A204.1 (cell line): ENCODE data around the gene OR2S2.
"Not testable (repeated sequence)": the region's sequence is repeated elsewhere in the genome, so short reads cannot be mapped to it uniquely, and the experiment has no call there.

ENCODE experiments used
- FAIRE-seq: peaks from 2 replicates; lab custom pipeline; 2012; peaks lifted over from hg19 to GRCh38; lab: Jason Lieb, UNC

OR2S2 gene

DNA sequence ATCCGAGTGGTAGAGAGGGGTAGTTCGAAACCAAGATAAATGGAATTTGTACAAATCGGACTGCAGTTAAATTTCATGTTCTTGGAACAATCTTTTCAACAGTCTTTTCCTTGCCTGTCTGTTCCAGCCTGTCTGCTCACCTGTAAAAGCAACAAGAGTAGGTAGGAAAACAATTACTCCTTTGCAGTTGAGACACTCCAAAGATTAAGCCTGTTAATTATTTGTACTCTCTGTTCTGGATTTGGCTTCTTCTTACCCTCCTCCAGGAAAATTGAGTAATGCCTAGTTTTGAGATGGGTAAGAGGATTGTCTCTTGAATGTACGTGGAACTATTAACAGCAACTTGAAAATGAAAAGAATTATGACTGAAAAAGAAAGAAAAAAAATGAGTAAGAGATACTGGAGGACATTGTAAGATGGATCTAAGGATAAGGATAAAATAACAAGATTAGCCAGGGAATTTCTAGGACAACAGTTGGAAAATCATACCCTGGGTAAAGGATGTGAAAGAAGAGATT lies 24.3 kb downstream of the OR2S2 start:
- no peak for FAIRE-seq

DNA sequence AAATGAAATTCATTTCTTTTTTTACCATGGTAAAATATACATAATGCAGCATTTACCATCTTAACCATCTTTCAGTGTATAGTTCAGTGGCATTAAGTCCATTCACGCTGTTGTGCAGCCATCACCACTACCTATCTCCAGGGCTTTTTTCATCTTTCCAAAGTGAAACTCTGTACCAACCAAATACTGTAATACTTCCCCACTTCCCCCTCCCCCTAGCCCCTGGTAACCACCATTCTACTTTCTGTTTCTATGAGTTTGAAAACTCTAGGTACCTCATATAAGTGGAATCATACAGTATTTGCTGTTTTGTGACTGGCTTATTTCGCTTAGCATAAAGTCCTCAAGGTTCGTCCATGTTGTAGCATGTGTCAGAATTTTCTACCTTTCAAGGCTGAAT lies 25.2 kb downstream of the OR2S2 start:
- FAIRE-seq = no peak

DNA sequence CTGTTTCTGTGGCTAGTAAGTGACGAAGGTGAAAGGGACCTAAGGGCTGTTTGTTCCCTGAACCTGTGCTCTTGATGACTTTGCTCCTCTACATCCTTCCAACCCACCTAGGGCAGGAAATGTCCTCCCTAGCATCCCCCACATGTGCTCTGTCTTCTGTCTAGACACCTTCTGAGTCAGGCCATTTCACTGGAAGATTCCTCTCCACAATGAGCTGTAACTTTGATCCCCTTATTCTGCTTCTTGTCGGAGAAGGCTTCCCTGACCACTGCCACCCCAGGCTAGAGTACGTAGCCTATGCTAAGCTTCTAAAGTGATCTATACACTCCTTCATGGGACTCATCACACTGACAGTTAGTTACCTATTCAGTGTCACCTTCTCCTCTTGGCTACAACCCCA lies 27.0 kb downstream of the OR2S2 start:
- no peak for FAIRE-seq

DNA sequence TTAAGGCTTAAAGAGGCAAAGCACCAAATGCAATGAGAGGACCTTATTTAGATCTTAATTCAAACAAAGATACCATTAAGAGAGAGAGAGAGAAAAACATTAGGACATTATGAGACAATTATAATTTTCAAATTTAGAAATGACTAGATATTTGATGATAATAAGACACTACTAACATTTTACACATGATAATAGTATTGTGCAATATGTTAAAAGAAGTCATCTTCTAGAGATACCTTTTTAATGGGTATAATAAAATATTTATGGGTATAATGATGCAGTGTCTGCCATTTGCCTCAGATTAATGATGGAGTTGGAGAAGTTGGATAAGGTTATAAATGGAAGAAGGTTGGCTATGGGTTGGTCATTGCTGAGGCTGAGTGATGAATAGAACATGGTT lies 27.4 kb downstream of the OR2S2 start:
- peak; percentile 9 for FAIRE-seq

DNA sequence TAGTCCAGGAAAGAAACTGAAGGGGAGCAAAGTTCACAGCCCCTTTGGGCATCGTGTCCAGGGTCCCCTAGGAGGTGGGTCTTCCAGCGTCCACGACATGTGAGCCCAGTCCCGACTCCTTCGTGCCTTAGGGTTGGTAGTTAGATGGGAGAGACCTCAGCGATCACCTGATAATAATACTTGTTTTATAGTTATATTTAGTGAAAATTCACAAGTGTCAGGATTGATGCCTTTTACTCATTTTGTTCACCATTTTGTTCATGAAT lies 28.6 kb downstream of the OR2S2 start:
- no peak for FAIRE-seq

DNA sequence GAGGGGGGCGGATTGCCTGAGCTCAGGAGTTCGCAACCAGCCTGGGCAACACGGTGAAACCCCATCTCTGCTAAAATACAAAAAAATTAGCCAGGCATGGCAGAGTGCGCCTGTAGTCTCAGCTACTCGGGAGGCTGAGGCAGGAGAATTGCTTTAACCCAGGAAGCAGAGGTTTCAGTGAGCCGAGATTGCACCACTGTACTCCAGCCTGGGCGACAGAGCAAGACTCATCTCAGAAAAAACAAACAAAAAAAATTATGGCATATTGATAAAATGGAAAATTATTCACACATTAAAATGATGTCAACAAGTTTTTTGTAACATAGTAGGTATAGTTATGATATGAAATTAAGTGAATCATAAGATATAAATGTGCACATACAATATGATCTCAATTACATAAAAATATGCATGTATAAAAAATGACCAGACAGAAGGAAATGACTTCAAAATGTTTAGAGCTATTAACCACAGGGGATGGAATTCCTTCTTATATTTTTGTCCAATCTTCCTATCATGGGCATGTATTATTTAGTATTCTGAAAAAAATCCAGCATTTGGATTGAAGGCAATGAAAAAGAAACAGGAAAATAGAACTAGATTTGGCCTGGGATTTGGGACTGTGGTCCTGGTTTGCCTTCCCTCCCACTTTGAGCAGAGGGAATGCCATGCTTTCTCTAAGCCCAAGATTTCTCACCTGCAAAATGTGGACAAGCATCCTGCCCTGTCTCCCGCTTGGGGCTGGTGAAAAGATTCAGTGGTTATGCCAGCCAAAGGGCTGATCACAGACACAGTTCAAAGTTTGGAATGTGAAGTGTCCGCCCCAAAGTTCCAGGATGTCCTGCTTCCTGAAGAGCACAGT lies 29.1 kb downstream of the OR2S2 start:
- FAIRE-seq = no peak

DNA sequence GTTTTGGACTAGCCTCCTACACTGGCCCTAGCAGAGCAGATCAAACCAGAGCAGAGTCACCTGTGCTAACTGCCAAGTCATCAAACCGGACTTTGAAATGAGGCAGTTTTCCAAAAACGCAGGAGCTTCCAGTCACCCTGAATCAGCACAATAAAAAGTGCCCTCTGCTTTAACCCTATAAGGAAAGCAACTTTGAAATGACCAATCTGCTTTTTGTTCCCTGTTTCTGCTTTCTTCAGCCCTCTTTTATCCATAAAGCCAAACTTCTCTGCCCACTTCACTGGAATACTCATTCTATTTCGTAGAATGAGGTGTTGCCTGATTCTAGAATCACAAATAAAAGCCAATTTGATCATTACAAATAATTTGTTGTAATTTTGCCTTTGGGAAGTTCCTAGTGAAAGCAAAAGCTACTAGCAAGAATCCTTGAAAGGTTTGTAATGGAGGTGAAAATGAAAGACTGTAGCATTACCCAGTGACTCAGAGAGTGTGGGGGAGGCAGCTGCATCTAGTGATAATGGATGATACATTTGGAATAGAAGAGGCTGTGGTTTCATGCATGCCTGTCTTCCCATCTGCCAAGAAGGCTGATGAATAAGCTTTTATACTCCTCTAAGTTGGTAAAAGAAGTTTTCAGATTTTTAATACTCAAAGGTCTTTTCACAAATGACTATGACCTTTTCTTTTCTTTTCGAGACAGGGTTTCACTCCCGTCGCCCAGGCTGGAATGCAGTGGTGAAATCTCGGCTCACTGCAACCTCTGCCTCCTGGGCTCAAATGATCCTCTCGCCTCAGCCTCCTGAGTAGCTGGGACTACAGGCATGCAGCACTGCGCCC lies 33.8 kb downstream of the OR2S2 start:
- peak; percentile 54 for FAIRE-seq

DNA sequence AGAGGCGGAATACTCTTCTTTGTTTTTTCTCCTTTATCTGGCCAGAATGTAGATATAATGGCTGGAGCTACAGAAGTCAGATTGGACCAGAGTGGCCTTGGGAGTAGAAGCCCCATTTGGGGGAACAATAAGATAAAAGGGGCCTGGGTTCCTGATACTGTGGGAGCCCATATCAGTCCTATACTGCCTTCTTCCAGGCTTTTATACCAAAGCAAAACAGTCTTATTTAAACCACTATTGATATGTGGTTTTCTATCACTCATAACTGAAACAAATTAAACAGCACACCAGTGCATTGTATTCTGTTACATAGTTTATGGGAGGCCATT lies 34.4 kb downstream of the OR2S2 start:
- FAIRE-seq = no peak

DNA sequence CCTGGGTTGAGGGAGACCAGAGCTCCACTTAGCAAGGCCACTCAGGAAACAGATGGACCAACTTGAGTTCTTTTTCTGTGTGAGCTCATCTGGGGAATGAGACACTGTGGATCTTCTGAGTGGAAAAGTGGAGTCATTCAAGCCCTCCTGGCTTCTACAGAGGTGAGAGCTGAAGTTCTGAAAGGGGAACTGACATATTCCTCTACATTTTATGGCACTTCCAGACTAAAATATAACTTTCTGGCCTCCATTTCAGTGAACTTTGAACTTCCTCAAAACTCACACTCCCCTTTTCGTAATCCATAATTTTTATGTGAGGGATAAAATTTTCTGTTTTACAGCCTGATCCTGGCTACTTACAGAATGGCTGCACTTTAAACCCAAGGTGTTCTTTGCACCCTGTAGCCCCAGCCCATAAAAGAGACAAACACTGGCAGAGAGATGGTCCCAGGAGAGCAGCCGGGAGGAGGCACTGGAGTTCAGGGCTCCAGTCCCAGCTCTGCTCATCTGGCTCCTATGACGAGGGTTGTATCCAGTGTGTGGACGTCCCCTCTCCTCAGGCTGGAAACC lies 37.8 kb downstream of the OR2S2 start:
- FAIRE-seq = no peak

DNA sequence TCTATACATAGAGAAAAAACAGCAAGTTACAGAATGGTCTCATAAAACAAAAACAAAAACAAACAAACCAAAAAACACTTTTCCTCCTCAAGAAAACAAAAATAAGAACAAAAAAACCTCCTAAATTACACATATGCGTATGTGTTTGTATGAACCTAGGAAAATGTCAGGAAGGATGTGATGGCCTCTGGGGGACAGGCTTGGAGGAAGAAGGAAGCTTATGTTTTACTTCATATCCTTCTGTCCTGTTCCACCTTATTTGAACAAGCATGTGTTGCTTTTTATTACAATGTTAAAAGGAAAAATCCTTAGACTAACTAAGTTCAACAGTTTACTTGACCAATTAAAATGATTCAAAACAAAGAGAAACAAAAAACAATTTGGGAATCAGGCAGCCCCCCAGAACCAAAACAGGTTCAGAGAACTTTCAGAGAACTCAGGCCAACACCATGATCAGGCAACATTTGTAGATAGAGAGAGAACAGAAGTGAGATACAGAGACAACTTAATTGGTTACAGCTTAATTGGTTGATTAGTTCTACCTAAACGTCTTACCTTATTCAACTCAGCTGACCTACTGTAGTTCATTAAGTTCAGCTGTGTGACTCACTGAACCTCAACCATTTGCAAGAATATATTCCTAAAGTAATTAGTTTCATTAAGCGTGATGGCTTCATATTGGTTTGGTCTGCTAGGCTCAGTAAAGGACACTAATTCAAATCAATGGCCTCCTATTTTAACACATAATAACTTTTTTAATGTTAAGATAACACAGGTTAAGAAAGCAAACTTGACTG lies 38.5 kb downstream of the OR2S2 start:
- FAIRE-seq = no peak

DNA sequence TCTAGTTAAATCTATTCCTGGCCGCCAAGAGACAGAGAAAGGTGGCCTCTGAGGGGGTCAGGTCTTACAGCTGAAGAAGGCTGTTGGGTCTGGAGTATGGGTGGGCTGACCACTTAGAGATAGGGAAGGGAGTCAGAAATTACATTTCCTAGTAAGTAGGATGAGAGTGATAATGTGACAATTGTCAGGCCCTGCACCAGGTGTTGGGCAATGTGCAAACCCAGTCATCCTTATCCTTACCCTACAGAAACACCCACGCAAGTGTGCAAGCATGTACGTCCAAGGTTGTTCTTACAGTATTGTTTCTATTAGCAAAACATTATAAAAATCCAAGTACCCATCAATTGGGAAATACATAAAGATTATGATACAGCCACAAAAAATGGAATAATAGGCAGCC lies 39.2 kb downstream of the OR2S2 start:
- FAIRE-seq = no peak

DNA sequence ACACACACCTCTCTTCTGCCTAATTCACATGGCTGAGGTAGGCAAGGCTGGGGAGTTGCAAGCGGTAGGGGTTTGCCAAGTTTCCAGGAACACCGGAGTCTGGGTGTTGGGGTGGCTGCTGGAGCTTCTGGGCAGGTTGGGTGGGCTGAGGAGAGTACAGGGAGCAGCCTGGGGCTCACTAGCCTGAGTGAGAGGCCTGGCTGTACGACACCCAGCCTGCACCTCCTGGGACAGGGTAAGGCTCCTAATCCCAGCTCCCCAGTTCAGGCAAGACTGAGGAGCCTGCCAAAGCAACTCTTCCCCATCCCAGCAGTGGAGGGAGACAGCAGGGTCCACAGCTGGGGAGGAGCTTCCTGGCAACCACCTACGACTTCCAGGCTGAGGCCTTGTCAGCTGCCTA lies 40.7 kb downstream of the OR2S2 start:
- no peak for FAIRE-seq

DNA sequence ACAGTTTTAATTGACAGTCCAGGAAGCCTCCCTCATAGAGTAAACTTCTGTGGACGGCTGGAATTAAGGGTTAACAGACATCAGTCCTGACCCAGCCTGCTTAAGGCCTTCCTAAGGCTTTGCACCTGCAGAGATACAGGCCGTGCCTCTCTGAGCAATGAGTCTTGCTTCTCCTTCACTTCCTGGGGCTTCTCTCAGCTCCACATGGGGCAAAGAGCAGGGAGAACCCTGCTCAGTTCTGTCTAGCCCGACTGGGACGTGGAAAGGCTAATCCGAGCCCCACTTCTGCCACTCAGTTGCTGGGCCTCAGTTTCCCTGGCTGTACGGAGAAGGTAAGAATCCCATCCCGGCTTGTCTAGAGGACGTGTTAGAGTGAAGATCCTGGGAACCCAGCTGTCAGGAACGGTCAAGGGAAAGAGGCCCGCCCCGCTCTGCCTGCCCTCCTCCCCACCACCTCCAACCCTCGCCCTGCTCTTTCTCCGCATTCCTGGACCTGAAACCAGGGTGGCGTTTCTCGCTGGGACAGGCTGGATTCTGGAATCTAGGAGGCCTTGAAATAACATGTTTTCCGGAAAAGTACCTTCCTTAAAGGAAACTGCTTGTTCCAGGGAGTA lies 42.2 kb downstream of the OR2S2 start:
- no peak for FAIRE-seq

DNA sequence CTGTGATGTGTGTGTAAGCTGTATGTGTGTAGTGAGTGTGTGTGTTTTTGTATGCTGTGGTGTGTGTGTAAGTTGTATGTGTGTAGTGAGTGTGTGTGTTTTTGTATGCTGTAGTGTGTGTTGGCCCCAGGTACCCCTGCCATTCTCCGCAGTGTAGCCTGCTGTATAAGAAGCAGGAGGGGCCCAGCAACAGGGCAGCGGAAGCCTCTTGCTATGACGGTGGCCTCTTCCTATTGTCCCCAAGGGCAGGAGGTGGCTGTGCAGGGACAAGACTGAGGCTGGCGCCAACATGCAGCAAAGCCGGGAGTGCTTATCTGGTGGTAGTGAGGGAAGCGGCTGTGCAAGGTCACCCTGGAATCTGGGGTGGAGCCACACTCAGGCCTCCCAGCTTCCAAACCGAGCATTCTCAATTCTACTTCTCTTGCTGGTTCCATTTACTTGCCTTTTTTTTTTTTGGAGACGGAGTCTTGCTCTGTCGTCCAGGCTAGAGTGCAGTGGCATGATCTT lies 43.6 kb downstream of the OR2S2 start:
- no peak for FAIRE-seq

DNA sequence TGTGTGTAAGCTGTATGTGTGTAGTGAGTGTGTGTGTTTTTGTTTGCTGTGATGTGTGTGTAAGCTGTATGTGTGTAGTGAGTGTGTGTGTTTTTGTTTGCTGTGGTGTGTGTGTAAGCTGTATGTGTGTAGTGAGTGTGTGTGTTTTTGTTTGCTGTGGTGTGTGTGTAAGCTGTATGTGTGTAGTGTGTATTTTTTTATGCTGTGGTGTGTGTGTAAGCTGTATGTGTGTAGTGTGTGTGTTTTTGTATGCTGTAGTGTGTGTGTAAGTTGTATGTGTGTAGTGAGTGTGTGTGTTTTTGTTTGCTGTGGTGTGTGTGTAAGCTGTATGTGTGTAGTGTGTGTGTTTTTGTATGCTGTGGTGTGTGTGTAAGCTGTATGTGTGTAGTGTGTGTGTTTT lies 44.5 kb downstream of the OR2S2 start:
- not testable (repeated sequence) for FAIRE-seq

DNA sequence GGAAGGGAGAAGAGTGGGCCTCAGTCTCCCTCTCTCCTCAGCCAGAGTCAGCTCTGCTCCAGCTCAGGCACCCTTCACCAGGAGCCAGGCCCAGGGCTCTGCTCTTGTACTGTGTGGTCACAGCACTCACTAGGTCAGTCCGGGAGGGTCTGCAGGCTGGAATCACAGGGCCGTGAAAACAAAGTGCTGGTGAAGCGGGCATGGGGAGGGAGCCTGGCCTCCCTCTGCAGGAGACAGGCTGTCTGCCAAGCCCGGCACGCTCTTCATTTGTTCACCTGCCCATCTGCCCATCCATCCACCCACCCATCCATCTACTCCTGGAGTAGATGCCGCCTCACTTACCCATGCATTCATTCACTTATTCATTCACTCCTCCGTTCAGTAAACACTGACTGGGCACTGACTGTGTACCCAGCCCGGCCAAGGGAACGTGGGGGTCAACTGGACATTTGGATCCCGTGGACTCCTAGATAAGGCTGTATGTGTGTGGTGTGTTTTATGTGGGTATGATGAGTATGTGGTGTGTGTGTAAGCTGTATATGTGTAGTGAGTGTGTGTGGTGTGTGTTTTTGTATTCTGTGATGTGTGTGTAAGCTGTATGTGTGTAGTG lies 45.1 kb downstream of the OR2S2 start:
- no peak for FAIRE-seq

DNA sequence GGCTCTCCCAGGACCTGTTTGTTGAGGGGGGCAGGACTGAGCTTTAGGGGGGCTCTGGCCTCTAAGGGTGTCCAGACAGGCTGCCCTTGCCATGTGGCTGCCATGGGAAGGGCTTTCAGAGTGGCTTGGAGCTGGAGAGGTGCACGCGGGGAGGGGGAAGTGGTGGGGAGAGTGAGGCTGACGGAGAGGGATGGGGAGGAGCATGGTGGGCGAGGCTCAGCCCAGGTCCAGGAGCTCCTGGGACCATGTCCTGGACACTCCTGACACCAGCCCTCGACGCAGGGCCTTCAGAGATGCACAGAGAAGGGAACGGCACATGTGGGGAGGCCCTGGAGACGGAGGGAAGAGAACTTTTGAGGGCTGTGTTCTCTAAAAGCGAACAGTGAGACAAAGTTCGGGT lies 46.3 kb downstream of the OR2S2 start:
- no peak for FAIRE-seq

DNA sequence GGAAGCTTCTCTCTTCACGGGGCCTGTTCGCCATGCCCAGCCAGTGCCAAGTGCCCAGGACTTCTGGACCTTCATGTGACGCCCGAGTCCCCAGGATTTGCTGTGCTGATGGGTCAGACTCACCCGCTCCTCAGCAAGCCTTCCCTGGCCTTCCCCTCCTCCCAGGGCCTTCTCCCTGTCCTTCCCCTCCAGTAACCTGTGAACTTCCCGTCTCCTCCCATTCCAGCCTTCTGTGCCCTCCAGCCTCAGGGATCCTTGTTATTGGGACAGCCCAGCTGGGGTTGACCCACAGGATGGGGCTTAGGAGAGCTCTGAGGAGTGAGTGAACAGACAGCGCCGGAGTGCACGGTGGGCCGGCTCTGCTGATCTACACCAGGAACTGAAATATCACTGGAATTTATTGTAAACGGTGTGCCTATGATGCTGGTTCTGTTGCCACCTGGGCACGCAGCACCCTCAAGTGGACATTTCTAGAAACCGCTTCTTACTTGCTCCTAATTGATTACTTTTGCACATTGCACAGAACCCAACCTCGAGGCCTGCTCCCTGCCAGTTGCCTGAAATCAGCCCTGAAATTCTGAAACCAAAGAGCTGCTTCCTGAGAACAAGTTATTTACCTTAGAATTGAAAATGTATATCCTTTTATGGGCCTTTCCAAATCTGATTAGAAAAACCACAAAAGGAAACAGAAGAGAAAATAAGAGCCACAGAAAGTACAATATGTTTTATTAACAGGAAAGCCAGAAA lies 47.2 kb downstream of the OR2S2 start:
- no peak for FAIRE-seq

DNA sequence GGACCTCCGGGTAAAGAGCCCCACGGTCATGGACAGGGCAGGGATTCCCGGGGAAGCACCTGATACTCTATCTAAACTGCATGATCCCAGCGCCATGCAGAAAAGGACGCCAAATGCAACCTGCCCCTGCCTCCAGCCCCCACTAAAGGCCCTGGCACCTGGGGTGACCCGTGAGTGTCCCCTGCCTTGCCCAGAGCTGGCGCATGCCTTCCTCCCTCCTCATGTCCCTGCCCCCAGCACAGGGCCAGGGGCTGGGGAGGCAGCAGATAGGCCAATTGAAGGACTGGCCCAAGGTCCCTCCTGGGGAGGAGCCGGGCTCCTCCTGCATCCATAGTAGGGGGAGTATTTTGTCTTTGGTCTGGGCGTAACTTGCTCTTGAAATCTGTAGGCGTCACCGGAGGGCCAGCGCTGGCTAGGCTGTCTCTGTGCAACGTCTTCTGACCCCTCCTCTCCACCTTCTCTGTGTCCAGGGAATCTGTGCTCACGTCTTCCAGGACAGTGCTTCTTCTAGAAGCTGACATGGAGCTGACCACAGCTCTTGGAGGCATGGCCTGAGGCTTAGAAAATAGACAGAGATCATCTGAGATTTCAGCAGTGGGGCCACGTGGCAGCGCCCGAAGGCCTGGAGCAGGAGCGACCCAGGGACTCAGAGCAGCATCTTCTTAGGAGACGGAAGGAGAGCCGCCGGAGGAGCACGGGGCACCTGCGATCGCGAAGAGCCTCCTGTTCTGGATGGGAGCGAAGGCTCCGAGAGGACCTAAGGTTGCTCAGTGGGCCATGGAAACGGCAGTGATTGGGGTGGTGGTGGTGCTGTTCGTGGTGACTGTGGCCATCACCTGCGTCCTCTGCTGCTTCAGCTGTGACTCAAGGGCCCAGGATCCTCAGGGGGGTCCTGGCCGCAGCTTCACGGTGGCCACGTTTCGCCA lies 48.0 kb downstream of the OR2S2 start:
- peak; percentile 47 for FAIRE-seq

DNA sequence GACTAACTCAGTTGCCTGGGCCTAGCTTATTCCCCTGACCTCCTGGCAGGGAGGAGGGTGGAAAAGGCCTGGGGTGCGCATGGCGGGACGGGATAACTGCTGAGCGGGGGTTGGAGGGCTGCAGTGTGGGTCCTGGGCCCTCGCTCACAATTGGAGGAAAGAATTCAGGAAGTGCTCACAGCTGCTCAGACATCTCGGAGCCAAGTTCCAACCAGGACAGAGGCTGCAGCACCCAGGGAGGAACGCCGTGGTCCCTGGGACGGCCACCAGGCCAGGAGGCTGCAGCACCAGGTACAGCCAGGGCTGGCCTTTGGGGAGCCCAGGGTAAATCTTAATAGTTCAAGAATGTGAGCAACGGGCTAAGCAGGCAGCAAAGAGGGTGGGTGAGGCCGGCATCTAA lies 48.7 kb downstream of the OR2S2 start, which contains the start of gene SPAAR:
TSS of gene SPAAR (plus strand) at position 217 of the 400 bp plus-strand sequence. CDS start 974 bp downstream, outside the sequence.
- no peak for FAIRE-seq
